IMR-90 (cell line): ENCODE results near the gene OCLN.
"Not testable (repeated sequence)": the region's sequence is repeated elsewhere in the genome, so short reads cannot be mapped to it uniquely, and the experiment has no call there.

ENCODE experiments used
- CTCF ChIP-seq: conservative IDR thresholded peaks from 2 replicates; pipeline ENCODE4 v1.5.1; 2012; ENCODE audit warnings: mild to moderate bottlenecking, low read depth, low read length, improper control_type of control experiment
- MAFK ChIP-seq: IDR thresholded peaks from 2 replicates; pipeline ENCODE4 v1.6.1; 2012; ENCODE audit warnings: low read depth, low read length, improper control_type of control experiment
- POLR2A ChIP-seq: IDR thresholded peaks from 2 replicates; pipeline ENCODE4 v1.6.1; 2012; ENCODE audit warnings: mild to moderate bottlenecking, low read depth, low read length
- RAD21 ChIP-seq: IDR thresholded peaks from 2 replicates; pipeline ENCODE4 v1.6.1; 2012; ENCODE audit warnings: low read length, improper control_type of control experiment
- RFX5 ChIP-seq: IDR thresholded peaks from 2 replicates; pipeline ENCODE4 v1.8.0; 2012; ENCODE audit warnings: low read depth, mild to moderate bottlenecking, low read length, moderate library complexity
- SMC3 ChIP-seq: fragments of 150-350 bp; IDR thresholded peaks from 2 replicates; pipeline ENCODE4 v1.6.1; 2016; ENCODE audit warnings: low read depth, mild to moderate bottlenecking, antibody characterized with exemption, low read length, moderate library complexity

- TF ChIP-seq CTCF, POLR2A, SMC3, RAD21, RFX5, MAFK: not testable (repeated sequence)
Observed at GRCh38 chr5:69544602-69545001, 52.0 kb downstream of the OCLN start.
